GM18873 (cell line): ENCODE data around the gene HMX3.

Experiments
- ATAC-seq: cut with Tn5 transposase; IDR thresholded peaks from one replicate; pipeline ENCODE4 v1.9.1; 2021; ENCODE audit warnings: mild to moderate bottlenecking, moderate library complexity, moderate number of reproducible peaks; ENCODE audit not compliant: unreplicated experiment, low FRiP score

HMX3 gene

GRCh38 chr10:123133541-123134342 is 2.0 kb upstream of the HMX3 start:
- ATAC-seq: no peak

DNA sequence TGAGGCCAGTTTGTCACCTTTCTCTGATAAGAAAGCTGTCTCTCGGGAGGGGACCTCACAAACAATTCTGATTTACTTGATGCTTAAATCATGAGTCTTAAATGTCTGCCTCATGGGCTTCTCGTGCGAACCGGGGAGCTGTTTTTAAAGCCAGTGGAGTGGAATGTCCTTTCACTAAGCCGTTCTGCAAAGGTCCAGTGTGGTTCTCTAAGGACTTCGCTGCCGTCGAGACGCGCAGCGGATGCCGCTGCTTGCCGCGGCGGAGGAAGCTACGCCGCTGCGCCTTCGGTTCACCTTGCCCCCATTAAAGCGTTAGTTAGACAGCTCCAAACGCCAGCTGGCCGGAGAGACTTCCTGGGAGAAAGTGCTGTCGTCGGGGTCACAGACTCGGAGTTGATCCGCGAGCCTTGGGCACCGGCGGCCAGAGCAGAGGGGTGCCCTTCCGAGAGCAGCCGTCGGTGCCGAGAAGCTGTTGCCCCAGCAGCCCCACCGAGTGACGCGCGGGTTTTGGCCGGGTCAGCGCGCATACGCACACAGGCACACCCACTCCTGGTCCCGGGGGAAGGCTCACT is 1.3 kb upstream of the HMX3 start:
- no peak for ATAC-seq

GRCh38 chr10:123134915-123135414 is 805 bp upstream of the HMX3 start:
- no peak for ATAC-seq

DNA sequence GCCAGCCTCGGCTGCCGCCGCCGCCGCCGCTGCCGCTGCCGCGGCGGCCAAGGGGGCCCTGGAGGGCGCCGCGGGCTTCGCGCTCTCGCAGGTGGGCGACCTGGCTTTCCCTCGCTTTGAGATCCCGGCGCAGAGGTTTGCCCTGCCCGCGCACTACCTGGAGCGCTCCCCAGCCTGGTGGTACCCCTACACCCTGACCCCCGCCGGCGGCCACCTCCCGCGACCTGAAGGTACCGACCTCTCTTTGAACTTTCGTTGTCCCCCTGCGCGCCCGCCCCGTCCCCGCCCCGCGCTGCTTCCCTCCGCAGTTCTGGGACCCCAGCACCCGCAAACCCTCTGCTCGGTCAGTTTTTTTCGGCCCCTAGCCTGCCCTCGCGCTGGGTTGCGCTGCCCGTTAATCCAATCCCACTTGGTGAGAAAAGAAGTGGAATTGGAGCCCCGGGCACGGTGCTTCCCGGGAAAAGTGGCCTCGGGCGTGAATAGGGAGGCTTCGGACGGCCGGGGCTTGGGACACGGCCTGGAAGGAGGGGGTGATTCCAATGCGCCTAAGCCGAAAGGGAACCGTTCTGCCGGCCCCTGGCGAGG is 543 bp downstream of the HMX3 start:
- no peak for ATAC-seq

DNA sequence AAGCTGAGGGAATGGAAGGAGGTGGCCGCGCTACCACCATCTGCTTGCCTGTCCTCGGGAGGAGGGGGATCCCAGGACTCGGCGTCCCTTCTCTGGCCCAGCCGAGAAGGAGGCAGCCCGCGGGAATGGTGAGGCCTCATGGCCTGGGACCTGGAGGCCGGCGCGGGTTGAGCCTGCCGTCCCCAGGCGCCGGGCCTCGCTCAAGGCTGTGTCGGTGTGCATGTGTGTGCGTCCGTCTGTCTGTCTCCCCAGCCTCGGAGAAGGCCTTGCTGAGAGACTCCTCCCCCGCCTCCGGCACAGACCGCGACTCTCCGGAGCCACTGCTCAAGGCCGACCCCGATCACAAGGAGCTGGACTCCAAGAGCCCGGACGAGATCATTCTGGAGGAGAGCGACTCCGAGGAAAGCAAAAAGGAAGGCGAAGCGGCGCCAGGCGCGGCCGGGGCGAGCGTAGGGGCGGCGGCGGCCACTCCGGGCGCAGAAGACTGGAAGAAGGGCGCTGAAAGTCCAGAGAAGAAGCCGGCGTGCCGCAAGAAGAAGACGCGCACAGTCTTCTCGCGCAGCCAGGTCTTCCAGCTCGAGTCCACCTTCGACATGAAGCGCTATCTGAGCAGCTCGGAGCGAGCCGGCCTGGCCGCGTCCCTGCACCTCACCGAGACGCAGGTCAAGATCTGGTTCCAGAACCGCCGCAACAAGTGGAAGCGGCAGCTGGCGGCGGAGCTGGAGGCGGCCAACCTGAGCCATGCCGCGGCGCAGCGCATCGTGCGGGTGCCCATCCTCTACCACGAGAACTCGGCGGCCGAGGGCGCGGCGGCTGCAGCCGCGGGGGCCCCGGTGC is 1.3 kb downstream of the HMX3 start:
- no peak for ATAC-seq

DNA sequence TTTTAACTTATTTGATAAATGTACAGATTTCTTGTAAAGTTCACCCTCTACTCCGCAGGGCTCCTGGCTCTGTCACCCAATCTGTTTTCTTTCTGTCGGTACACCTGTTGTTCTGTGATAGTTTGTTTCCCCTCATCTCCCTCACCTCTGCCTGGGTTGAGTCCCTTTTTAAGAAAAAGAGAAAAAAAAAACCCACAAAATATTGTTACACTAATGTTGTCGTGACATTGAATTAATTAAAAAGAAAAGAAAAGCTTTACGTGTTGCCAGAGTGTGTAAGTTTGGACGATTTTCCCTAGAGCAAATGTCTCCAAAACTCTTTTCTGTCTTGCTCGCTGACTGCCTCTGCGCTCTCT is 3.4 kb downstream of the HMX3 start:
- ATAC-seq: no peak

DNA sequence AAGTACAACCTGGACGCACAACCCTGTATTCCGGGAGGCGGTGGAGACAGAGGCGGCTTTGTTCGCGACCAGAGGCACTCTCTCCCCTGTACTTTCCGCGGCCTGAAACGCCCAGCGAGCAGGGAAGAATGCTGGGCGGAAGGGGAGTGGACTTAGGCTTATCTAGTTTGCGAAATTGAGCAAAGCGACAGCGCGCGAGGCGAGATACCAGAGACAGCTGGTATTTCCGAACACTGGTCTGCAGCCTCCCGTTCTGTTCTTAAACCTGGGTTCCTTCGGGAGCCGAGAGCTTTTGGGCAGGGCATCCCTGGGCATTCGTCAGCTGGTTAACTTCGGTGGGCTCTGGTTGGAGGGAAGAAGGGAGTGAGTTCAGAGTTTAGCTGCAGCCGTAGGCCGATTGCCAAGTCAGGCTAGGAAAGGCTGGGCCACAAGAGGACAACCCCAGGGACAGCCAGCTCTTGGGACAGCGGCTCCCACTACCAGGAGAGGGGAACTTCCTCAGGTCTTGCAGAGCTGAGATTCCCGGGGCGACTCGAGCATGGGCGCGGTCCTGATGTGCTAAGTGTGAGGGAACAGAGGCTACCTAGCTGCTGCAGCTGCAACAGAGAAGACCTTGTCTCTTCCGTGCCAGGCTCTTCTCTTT is 3.9 kb downstream of the HMX3 start:
- ATAC-seq: no peak

DNA sequence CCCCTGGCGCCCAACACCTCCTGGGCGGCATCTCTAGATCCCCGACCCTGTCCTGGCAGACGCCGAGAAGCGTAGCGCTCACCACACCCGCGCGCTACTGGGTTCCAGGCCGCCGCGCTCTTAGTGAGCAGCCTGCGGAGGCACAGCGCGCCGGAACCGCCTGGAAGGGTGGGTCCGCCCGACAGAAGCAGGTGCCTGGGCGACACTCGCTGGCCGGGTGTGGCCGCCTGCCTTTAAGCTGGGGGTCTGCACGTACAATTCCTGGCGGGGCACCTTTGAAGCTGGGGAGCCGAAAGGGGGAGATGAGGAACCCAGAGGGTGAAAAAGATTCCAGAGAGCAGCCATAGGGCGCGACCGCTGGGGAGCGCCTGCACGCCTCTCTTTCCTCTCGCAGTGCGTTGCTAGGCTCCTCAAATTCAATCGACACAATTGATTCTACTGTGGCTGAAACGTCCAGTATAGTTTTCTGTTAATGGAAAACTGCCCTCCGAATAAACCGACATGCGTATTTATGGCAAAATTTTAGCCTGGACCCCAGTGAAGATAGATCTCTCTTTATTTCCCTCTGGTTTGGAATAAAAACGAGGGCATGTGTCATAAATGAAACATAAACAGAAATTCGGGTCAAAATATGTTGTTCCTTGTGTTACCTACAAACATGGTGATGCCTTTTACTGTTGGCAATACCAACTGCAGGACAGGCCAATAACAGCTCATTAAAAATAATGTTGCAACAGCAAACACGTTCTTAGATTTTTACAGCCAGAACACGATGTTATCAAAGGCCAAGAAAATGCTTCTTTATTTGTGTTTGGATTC is 4.6 kb downstream of the HMX3 start:
- ATAC-seq: no peak

DNA sequence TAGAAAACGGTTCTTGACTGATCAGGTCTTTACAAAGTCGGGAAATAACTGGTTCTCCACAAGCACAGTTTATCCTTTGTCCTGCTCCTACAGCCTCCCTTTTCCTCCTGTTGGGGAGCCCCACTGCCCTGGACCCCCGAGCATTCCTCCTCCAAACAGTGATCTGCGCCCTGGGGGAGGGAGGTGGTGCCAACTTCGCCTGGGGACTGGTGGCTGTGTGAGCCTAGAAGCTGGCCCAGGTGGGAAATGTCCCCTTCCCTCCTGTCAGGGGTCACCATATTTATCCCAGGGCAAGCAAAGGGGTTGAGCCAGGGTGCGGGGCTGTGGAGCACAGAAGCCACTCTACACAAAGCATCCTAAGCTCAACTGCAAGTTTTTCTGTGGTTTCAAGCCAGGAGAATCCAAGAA is 5.2 kb downstream of the HMX3 start:
- no peak for ATAC-seq

DNA sequence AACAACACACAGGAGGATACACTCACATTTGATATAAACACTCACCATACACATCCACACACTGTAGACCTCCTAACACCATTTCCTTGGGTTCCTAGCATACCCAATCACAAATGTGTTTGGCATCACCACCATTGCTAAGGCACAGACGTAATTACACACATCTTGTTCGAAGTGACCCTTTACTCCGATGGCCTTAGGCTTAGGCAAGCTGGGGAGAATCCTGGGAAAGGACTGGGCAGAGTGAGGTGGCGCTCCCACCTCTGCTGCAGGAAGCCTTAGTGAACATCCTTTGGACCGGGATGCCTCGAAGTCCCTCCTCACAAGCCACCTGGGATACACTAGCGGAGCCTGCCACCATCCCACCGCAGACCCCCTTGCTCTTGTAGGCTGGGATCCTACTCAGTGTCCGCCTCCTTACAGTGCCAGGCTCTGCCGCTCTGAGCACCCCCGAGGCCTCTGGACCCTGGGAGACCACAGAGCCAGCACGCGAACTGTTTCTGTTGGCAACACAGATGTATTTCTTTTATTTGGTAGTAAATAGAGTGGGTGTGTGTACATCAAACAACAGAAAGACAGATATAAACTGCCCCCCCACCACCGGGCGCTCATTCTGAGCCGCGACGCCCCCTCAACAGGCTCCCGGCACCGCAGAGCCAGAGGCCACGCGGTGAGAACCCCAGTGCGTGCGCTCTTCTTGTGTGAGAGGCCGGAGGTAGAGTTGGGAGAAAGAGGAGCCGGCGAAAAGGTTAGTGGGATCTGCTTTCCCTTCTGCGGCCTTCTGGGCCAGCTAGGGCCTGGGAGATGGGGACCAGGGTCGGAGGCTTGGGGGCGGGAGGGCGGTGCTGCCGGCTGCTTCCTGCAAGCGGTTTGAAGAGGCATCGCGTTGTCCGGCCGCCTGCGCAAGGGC is 6.3 kb downstream of the HMX3 start:
- no peak for ATAC-seq

GRCh38 chr10:123142701-123143161 is 7.0 kb downstream of the HMX3 start:
- ATAC-seq: no peak

DNA sequence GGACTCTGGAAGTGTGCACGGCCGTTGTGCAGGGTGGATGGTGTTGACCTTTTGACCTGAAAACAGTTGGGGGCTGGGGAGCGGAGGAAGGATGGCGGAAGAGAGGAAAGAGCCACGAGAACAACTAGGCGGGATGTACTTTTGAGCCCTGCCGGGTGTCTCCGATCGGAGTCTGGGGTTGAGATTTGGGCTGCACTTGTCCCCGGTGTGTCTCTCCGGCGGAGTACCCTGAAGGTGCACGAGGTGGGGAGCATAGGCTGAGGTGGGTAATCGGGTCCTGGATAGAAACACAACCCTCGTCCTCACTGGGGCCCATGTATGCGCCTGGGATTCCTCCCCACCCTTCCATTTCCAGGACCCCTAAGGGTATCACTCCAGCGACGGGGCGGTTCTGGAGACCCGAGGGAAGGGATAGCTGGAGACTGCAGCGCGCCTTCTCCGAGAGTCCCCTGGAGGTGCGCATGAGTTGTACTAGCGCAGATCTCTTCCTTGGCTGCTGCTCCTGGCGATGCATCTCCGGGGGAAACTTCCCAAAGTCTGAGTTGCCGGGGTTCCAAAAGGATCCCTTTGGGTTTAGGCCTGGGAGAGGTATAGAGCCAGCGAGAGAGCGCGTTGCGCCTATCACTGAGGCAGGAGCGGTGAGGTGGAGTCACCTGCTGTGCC is 7.5 kb downstream of the HMX3 start:
- no peak for ATAC-seq

- no peak for ATAC-seq
Measured at GRCh38 chr10:123143825-123144168, 8.0 kb downstream of the HMX3 start.

- no peak for ATAC-seq
Measured at GRCh38 chr10:123144697-123145541, 9.1 kb downstream of the HMX3 start.

DNA sequence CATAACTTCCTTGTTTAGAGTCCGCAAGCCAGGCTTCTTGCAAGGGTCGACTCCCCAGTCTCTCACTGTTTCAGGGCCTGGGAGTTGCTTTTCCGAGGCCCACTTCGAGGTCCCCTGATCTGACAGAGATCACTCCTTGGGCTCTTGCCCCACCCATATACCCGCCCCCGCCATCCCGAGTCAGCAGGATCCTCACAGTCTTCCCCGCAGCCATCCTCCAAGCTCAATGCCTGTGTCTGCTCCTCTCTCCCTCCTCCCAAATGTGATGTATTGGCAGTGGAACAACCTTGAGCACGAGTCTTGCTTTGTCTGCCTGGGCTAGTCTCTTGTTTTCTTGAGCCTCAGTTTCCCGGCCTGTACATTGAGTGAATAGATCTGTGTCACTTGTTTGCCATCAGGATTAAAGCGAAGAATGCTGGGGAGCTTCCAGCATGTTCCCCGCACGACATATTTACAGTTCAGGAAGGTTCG is 9.8 kb downstream of the HMX3 start:
- ATAC-seq: no peak

- no peak for ATAC-seq
Measured at GRCh38 chr10:123146013-123146893, 10.5 kb downstream of the HMX3 start.
